GM21528 (cell line): ENCODE results near the gene STAT5B.

Experiments
- ATAC-seq: cut with Tn5 transposase; IDR thresholded peaks from one replicate; pipeline ENCODE4 v1.9.1; 2021; ENCODE audit warnings: mild to moderate bottlenecking, moderate library complexity; ENCODE audit not compliant: unreplicated experiment, low FRiP score

The STAT5B gene

GRCh38 chr17:42159796-42160530 lies 116.2 kb downstream of the STAT5B start:
- no peak for ATAC-seq

- no peak for ATAC-seq
These were observed 120.6 kb downstream of the STAT5B start for GRCh38 chr17:42155614-42156045.

GRCh38 chr17:42153919-42154742 lies 122.1 kb downstream of the STAT5B start:
- ATAC-seq: no peak
